Endothelial cell of umbilical vein (primary cell): Measurements from ENCODE around the gene CNNM2.

ENCODE experiments used
- EZH2 ChIP-seq: IDR thresholded peaks from 2 replicates; pipeline ENCODE4 v1.6.1; 2012; ENCODE audit warnings: borderline replicate concordance, low read depth, mild to moderate bottlenecking, moderate library complexity, low read length, inconsistent platforms; ENCODE audit not compliant: severe bottlenecking
- FOS ChIP-seq: IDR thresholded peaks from 2 replicates; pipeline ENCODE4 v1.6.1; 2011; ENCODE audit warnings: mild to moderate bottlenecking, low read length, moderate library complexity, borderline replicate concordance; ENCODE audit not compliant: insufficient read depth
- GATA2 ChIP-seq: IDR thresholded peaks from 2 replicates; pipeline ENCODE4 v1.7.0; 2011; ENCODE audit warnings: low read depth, mild to moderate bottlenecking, moderate library complexity, mixed read lengths, low read length; ENCODE audit not compliant: insufficient read length, insufficient read depth
- JUN ChIP-seq: IDR thresholded peaks from 2 replicates; pipeline ENCODE4 v1.6.1; 2011; ENCODE audit warnings: borderline replicate concordance, low read depth; ENCODE audit not compliant: insufficient read length, insufficient read depth
- MYC ChIP-seq: IDR thresholded peaks from one replicate; pipeline ENCODE4 v1.6.1; 2011; ENCODE audit warnings: mild to moderate bottlenecking, low read depth, low read length
- POLR2A ChIP-seq: IDR thresholded peaks from 2 replicates; pipeline ENCODE4 v1.6.1; 2012; ENCODE audit warnings: low read depth, mild to moderate bottlenecking, control low read depth, low read length
- POLR2AphosphoS5 ChIP-seq: IDR thresholded peaks from 2 replicates; pipeline ENCODE4 v1.6.1; 2012; ENCODE audit warnings: low read depth, mild to moderate bottlenecking, control low read depth, low read length, moderate library complexity; ENCODE audit not compliant: insufficient read depth
- TF ChIP-seq, protein P1 (sequence below), 2 donors: IDR thresholded peaks; 1 replicate in 1 of 2; 2 replicates in 1 of 2; pipeline ENCODE4 v1.5.1; 2011; ENCODE audit warnings: low read length in 2 of 2, mild to moderate bottlenecking in 2 of 2, moderate library complexity in 2 of 2, control low read depth in 1 of 2, inconsistent platforms in 1 of 2, low read depth in 1 of 2; ENCODE audit not compliant: insufficient read depth in 1 of 2; ENCODE audit errors: extremely low read depth in 1 of 2
- TF ChIP-seq, protein P2 (sequence below): IDR thresholded peaks from 2 replicates; pipeline ENCODE4 v1.6.1; 2011; ENCODE audit not compliant: insufficient read depth, insufficient read length

DNA sequence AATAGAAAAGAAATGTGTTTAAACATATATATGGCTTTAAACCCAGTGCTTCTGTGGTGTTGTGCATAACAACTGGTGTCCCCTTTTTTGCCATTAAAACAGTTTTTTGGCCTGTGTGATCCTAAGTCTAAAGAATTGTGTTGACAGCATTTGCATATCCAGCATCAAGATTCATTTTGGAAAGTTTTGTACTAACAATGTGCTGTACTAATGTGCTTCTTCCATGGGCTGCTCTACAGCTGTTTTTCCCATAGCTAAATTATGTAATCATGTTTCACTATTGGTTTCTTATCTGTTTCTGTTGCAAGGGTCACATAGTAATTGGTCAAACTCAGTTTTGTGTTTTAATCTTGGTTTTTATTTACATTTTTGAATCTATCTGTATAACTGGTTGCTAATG is 5.5 kb downstream of the CNNM2 start:
- TF ChIP-seq, protein P1, sequence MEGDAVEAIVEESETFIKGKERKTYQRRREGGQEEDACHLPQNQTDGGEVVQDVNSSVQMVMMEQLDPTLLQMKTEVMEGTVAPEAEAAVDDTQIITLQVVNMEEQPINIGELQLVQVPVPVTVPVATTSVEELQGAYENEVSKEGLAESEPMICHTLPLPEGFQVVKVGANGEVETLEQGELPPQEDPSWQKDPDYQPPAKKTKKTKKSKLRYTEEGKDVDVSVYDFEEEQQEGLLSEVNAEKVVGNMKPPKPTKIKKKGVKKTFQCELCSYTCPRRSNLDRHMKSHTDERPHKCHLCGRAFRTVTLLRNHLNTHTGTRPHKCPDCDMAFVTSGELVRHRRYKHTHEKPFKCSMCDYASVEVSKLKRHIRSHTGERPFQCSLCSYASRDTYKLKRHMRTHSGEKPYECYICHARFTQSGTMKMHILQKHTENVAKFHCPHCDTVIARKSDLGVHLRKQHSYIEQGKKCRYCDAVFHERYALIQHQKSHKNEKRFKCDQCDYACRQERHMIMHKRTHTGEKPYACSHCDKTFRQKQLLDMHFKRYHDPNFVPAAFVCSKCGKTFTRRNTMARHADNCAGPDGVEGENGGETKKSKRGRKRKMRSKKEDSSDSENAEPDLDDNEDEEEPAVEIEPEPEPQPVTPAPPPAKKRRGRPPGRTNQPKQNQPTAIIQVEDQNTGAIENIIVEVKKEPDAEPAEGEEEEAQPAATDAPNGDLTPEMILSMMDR (IDR thresholded peaks at IDR 0.05; ENCODE audit: extremely low read depth in 1 of 2, insufficient read depth in 1 of 2, low read depth in 1 of 2, low read length in 2 of 2), result no peak
- TF ChIP-seq POLR2AphosphoS5, result no peak
- TF ChIP-seq, protein P2, sequence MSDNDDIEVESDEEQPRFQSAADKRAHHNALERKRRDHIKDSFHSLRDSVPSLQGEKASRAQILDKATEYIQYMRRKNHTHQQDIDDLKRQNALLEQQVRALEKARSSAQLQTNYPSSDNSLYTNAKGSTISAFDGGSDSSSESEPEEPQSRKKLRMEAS, result no peak
- TF ChIP-seq POLR2A, result no peak
- TF ChIP-seq FOS, result no peak
- no peak for TF ChIP-seq EZH2
- no peak for TF ChIP-seq MYC
- TF ChIP-seq JUN, result no peak
- TF ChIP-seq GATA2, result no peak
